Body of pancreas (tissue), 4 donors: ENCODE measurements around the gene SCAANT1. TPM values are rescaled to one million over a fixed set of nuclear protein-coding genes. Genes with fewer than 3 reads are reported as not detected.

Source experiments
- ATAC-seq: fragments of 150-250 bp; one replicate; pipeline ENCODE4 v1.9.1; 2016
- DNase-seq, 4 donors: peaks; one replicate each; pipeline ENCODE4 v3.0.0-alpha.2; 2019
- H3K27ac ChIP-seq, 4 donors: fragments of 200-600 bp; sonication (generic); 1 replicate in 3 of 4; 2 replicates in 1 of 4; pipeline versions ENCODE4 v1.5.1 to v1.6.1; 2016 to 2019; ENCODE audit warnings: mild to moderate bottlenecking in 1 of 4, mixed read lengths in 1 of 4, moderate library complexity in 1 of 4
- H3K27me3 ChIP-seq, 2 donors: fragments of 200-600 bp; sonication (generic); one replicate each; pipeline ENCODE4 v1.6.0; 2016; ENCODE audit warnings: mild to moderate bottlenecking in 1 of 2
- H3K36me3 ChIP-seq, 2 donors: fragments of 200-600 bp; sonication (generic); replicated peaks in 1 of 2; 2 replicates each; pipeline ENCODE4 v1.5.1; 2016; ENCODE audit warnings: low read depth in 2 of 2; ENCODE audit not compliant: insufficient read depth in 1 of 2
- H3K4me1 ChIP-seq: fragments of 200-600 bp; sonication (generic); one replicate; pipeline ENCODE4 v1.6.0; 2016
- H3K4me3 ChIP-seq, 2 donors: fragments of 200-600 bp; sonication (generic); 1 replicate in 1 of 2; 2 replicates in 1 of 2; pipeline ENCODE4 v1.5.1; 2016 to 2019
- H3K9me3 ChIP-seq, 3 donors: fragments of 200-600 bp; sonication (generic); 1 replicate in 2 of 3; 2 replicates in 1 of 3; pipeline ENCODE4 v1.5.1; 2016
- CTCF ChIP-seq, 7 experiments: fragments of 450-650 bp in 4 of 7; fragments of 200-600 bp in 3 of 7; sonication (generic) in 3 of 7; IDR thresholded peaks; one replicate each; pipeline ENCODE4 v1.5.1; 2016 to 2019; ENCODE audit warnings: antibody characterized with exemption in 7 of 7
- POLR2A ChIP-seq, 3 donors: fragments of 450-650 bp; IDR thresholded peaks; one replicate each; pipeline ENCODE4 v1.6.1; 2016; ENCODE audit warnings: antibody characterized with exemption in 3 of 3, mild to moderate bottlenecking in 2 of 3
- WGBS, 2 donors: methylation state at CpG; one replicate each; pipeline ENCODE4 v1.1.5; 2017; 5-methylcytosine and 5-hydroxymethylcytosine counted together
- intact Hi-C: fragments of 100-400 bp; cut with DNase I; formaldehyde crosslinking; loops from one replicate; pipeline ENCODE4 v1.15.1; 2023
- total RNA-seq, 2 donors: library from RNA; depleted of rRNA; stranded (reverse); fragments of >200 nt; gene quantifications; one replicate each; pipeline ENCODE4 v1.1.0, GENCODE V29; 2016

SCAANT1 gene
- total RNA-seq, 2 donors from 2014 or later: not detected

DNA sequence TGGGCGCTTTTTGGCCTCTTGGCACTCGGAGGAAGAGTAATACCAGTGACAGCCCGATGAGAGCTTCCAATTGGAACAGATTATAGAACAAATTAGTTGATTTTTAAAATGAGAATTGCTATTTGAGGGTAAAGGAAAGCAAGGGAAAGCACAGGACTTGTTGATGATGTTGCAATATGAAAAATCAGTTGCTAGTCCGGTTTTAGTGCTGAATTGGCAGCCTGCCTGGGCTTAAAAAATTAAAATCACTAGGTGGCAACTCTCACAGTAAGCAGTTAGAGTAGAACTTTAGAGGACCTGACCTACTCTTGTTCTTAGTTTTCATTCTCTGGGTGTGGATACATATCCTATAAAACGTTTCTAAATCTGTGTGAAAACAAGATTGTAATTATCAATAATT, 2.1 kb upstream of the SCAANT1 start:
- TF ChIP-seq POLR2A (IDR thresholded peaks at IDR 0.05): peak in 2 of 3 donors; percentile 25 to 30
- peak in 5 of 7 experiments; percentile 9 to 56 (median 39) for TF ChIP-seq CTCF (IDR thresholded peaks at IDR 0.05)
- 10 to 13% methylated on average over 5 of the region's 5 CpGs for WGBS, 2 donors
- intact Hi-C loops: loop anchor here (10.0 kb wide), 1 partner anchor 80 kb away; no protein-coding TSS in a partner anchor

DNA sequence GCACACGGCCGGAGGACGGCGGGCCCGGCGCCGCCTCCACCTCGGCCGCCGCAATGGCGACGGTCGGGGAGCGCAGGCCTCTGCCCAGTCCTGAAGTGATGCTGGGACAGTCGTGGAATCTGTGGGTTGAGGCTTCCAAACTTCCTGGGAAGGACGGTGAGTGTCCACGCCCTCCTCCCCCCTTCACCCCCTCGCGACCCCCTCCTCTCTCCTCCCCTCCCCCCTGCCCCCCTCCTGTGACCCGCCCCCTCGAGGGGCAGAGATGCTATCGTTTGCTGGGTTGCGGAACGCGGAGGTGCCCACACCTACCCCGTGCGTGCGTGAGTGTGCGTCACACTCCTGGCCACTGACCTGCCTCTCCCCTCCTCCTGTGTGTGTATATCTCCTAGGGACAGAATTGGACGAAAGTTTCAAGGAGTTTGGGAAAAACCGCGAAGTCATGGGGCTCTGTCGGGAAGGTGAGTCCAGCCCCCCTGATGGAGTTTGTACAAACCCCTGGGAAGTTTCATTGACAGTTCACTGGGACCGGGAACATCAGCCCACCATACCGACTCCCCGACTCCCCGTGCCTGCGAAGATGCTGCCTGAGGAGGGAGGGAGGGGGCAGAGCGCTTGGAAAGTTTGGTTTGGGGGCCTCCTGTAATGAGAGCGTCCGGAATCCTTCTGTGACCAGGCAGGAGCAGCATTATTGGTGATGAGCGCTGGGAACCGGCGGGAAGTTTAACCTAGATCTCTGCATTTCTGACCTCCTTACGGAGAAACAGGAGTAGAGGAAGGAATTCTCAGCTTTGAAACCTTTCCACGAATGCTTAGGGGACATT, 795 bp upstream of the SCAANT1 start:
- intact Hi-C loops: loop anchor here (10.0 kb wide), 1 partner anchor 82 kb away; no protein-coding TSS in a partner anchor
- Histone ChIP-seq H3K27me3 (no peaks in the 10 kb centered on the region), H3K36me3 (peaks cover 0 to 3% of the 10 kb centered on the region in 2 donors), H3K9me3 (no peaks in the 10 kb centered on the region), H3K27ac (peak overlapping the region; percentile 96 to 99 (median 98)), H3K4me1 (peaks cover 59% of the 10 kb centered on the region), H3K4me3 (peak overlapping the region; percentile 10 to 42)
- ATAC-seq: peak; percentile 41
- TF ChIP-seq CTCF (IDR thresholded peaks at IDR 0.05) (no peak), POLR2A (IDR thresholded peaks at IDR 0.05) (peak in 1 of 3 donors; percentile 52)
- DNase-seq: peak; percentile 71 to 85 (median 78)
- 4% methylated on average over 15 to 43 of the region's 46 CpGs for WGBS, 2 donors

More for the DNA sequence above, 2.1 kb upstream of the SCAANT1 start:
- H3K27ac ChIP-seq: peak overlapping the region; percentile 96 to 99 (median 98)
- H3K4me1 ChIP-seq: peaks cover 70% of the 10 kb centered on the region
- peaks cover 0 to 3% of the 10 kb centered on the region in 2 donors for H3K36me3 ChIP-seq
- no peaks in the 10 kb centered on the region for H3K27me3 ChIP-seq
- peak; percentile 77 to 84 (median 79) for DNase-seq
- H3K9me3 ChIP-seq: no peaks in the 10 kb centered on the region
- H3K4me3 ChIP-seq: no peak overlapping the region
- peak; percentile 19 for ATAC-seq

GRCh38 chr3:63911509-63911872, 692 bp downstream of the SCAANT1 start:
- intact Hi-C loops: loop anchor here (10.0 kb wide), 1 partner anchor 83 kb away; no protein-coding TSS in a partner anchor
- DNase-seq (no peak), ATAC-seq (no peak)
- no peaks in the 10 kb centered on the region for H3K9me3 ChIP-seq
- WGBS, 2 donors: 0% methylated on average over 16 to 18 of the region's 18 CpGs
- no peak for TF ChIP-seq POLR2A (IDR thresholded peaks at IDR 0.05)
- H3K27ac ChIP-seq: peak overlapping the region; percentile 96 to 99 (median 98)
- no peaks in the 10 kb centered on the region for H3K27me3 ChIP-seq
- H3K4me1 ChIP-seq: peaks cover 44% of the 10 kb centered on the region
- H3K36me3 ChIP-seq: peaks cover 0 to 3% of the 10 kb centered on the region in 2 donors
- peak overlapping the region; percentile 33 to 47 for H3K4me3 ChIP-seq

DNA sequence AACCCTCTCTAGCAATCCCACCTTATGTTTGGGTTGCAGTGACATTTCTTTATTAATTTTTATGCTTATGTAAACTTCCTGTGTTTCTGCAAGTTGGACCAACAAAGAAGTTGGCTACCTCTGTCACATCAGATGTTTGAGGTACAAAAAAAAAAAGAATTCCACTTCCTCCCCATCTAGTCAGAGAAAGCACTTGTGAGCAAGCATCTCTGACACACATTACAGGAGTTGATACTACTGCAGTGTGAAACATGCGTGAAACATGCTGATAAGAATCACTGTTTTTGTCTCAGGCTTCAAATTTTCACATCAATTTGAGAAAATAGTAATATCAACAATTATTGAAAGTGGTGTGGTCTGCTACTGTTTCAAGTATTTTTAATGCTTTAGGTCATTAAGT, 1.3 kb downstream of the SCAANT1 start:
- Histone ChIP-seq H3K36me3 (no peaks in the 10 kb centered on the region), H3K4me1 (peaks cover 39% of the 10 kb centered on the region), H3K27ac (peak overlapping the region; percentile 96 to 99 (median 98)), H3K9me3 (no peaks in the 10 kb centered on the region), H3K27me3 (no peaks in the 10 kb centered on the region), H3K4me3 (no peak overlapping the region)
- no peak for ATAC-seq
- 0 to 18% methylated on average over 1 of the region's 1 CpG for WGBS, 2 donors
- no peak for DNase-seq
- TF ChIP-seq CTCF (IDR thresholded peaks at IDR 0.05) (no peak), POLR2A (IDR thresholded peaks at IDR 0.05) (no peak)
- intact Hi-C loops: loop anchor here (10.0 kb wide), 1 partner anchor 84 kb away; no protein-coding TSS in a partner anchor

GRCh38 chr3:63910001-63910400, 2.2 kb downstream of the SCAANT1 start:
- H3K27ac ChIP-seq: peak overlapping the region in 2 of 4 donors; percentile 98 to 99
- H3K4me1 ChIP-seq: peaks cover 31% of the 10 kb centered on the region
- 86 to 90% methylated on average over 4 of the region's 4 CpGs for WGBS, 2 donors
- ATAC-seq (no peak), DNase-seq (no peak)
- H3K36me3 ChIP-seq: no peaks in the 10 kb centered on the region
- H3K4me3 ChIP-seq: no peak overlapping the region
- no peaks in the 10 kb centered on the region for H3K9me3 ChIP-seq
- intact Hi-C loops: loop anchor here (10.0 kb wide), 1 partner anchor 85 kb away; no protein-coding TSS in a partner anchor
- TF ChIP-seq CTCF (IDR thresholded peaks at IDR 0.05) (no peak), POLR2A (IDR thresholded peaks at IDR 0.05) (no peak)
- H3K27me3 ChIP-seq: no peaks in the 10 kb centered on the region
